Loucy (cell line): ENCODE results near the gene YWHAH.

ENCODE experiments used
- H2AFZ ChIP-seq: fragments of 200-600 bp; sonication (generic); 2 replicates; pipeline ENCODE4 v1.6.0; 2016; ENCODE audit warnings: antibody characterized with exemption, mild to moderate bottlenecking, low read length, moderate library complexity
- H3F3A ChIP-seq: fragments of 200-600 bp; 2 replicates; pipeline ENCODE4 v1.6.0; 2016; ENCODE audit warnings: antibody characterized with exemption, low read depth, mild to moderate bottlenecking
- H3K27me3 ChIP-seq: fragments of 200-600 bp; sonication (generic); 2 replicates; pipeline ENCODE4 v1.6.1; 2014; ENCODE audit warnings: low read length, mild to moderate bottlenecking; ENCODE audit not compliant: insufficient read depth, poor library complexity, severe bottlenecking
- H3K36me3 ChIP-seq: fragments of 200-600 bp; sonication (generic); 2 replicates; pipeline ENCODE4 v1.6.1; 2016; ENCODE audit warnings: low read length; ENCODE audit not compliant: insufficient read depth
- H3K4me1 ChIP-seq: fragments of 200-600 bp; sonication (generic); 2 replicates; pipeline ENCODE4 v1.5.1; 2014; ENCODE audit warnings: low read length, mild to moderate bottlenecking; ENCODE audit not compliant: insufficient read depth, poor library complexity, severe bottlenecking
- H3K4me2 ChIP-seq: fragments of 200-600 bp; sonication (generic); 2 replicates; pipeline ENCODE4 v1.6.0; 2014; ENCODE audit warnings: antibody characterized with exemption, low read length, low read depth, mild to moderate bottlenecking; ENCODE audit not compliant: poor library complexity, severe bottlenecking
- H3K4me3 ChIP-seq: fragments of 200-600 bp; sonication (generic); 2 replicates; pipeline ENCODE4 v1.5.1; 2014; ENCODE audit warnings: low read length, mild to moderate bottlenecking, mixed read lengths; ENCODE audit not compliant: poor library complexity, severe bottlenecking
- H3K79me2 ChIP-seq: fragments of 200-600 bp; sonication (generic); 2 replicates; pipeline ENCODE4 v1.6.1; 2014; ENCODE audit warnings: low read length; ENCODE audit not compliant: insufficient read depth
- H3K9ac ChIP-seq: fragments of 200-600 bp; sonication (generic); 2 replicates; pipeline ENCODE4 v1.6.0; 2014; ENCODE audit warnings: mild to moderate bottlenecking, low read depth, low read length, moderate library complexity; ENCODE audit not compliant: poor library complexity, severe bottlenecking
- H3K9me2 ChIP-seq: fragments of 200-600 bp; sonication (generic); replicated peaks from 2 replicates; pipeline ENCODE4 v1.6.1; 2016; ENCODE audit warnings: low read depth, low read length, mixed read lengths
- H3K9me3 ChIP-seq: fragments of 200-600 bp; sonication (generic); 2 replicates; pipeline ENCODE4 v1.6.1; 2014; ENCODE audit warnings: mild to moderate bottlenecking, antibody characterized with exemption, low read length, low read depth; ENCODE audit not compliant: insufficient read depth
- H4K20me1 ChIP-seq: fragments of 200-600 bp; sonication (generic); 2 replicates; pipeline ENCODE4 v1.6.0; 2014; ENCODE audit warnings: antibody characterized with exemption, low read length, mild to moderate bottlenecking; ENCODE audit not compliant: insufficient read depth, poor library complexity, severe bottlenecking
- CTCF ChIP-seq: fragments of 200-600 bp; sonication (generic); conservative IDR thresholded peaks from 2 replicates; pipeline ENCODE4 v1.5.1; 2014; ENCODE audit warnings: mild to moderate bottlenecking, antibody characterized with exemption, low read length
- EZH2phosphoT487 ChIP-seq: fragments of 200-600 bp; IDR thresholded peaks from 2 replicates; pipeline ENCODE4 v1.6.1; 2018; ENCODE audit warnings: antibody characterized with exemption, mild to moderate bottlenecking, moderate library complexity, borderline replicate concordance

Gene YWHAH

GRCh38 chr22:31944700-31945442 is 536 bp downstream of the YWHAH start:
- TF ChIP-seq EZH2phosphoT487 (no peak), CTCF (no peak)
- Histone ChIP-seq H2AFZ (peak overlapping the region; percentile 29; the same call in 1 of the 2 replicates), H3K9me3 (no peaks in the 10 kb centered on the region), H3K36me3 (peaks cover 16% of the 10 kb centered on the region; the same call in 1 of the 2 replicates), H3F3A (no peaks in the 10 kb centered on the region), H3K79me2 (peaks cover 53% of the 10 kb centered on the region), H3K9me2 (no peaks in the 10 kb centered on the region), H3K4me3 (peak overlapping the region; percentile 95), H3K4me1 (peaks cover 40% of the 10 kb centered on the region), H3K9ac (peak overlapping the region; percentile 97), H4K20me1 (peaks cover 47% of the 10 kb centered on the region), H3K27me3 (no peaks in the 10 kb centered on the region), H3K4me2 (peak overlapping the region; percentile 90)

GRCh38 chr22:31945443-31945855 is 1.1 kb downstream of the YWHAH start:
- H3K9me3 ChIP-seq, result no peaks in the 10 kb centered on the region
- peak overlapping the region; percentile 97 for H3K9ac ChIP-seq
- peaks cover 21% of the 10 kb centered on the region; the same call in 1 of the 2 replicates for H3K36me3 ChIP-seq
- TF ChIP-seq EZH2phosphoT487 (no peak), CTCF (no peak)
- H3K79me2 ChIP-seq, result peaks cover 59% of the 10 kb centered on the region
- H3K4me1 ChIP-seq, result peaks cover 44% of the 10 kb centered on the region
- H3K4me2 ChIP-seq, result peak overlapping the region; percentile 90
- no peaks in the 10 kb centered on the region for H3K9me2 ChIP-seq
- H3K27me3 ChIP-seq, result no peaks in the 10 kb centered on the region
- H3K4me3 ChIP-seq, result peak overlapping the region; percentile 95
- no peaks in the 10 kb centered on the region for H3F3A ChIP-seq
- peaks cover 51% of the 10 kb centered on the region for H4K20me1 ChIP-seq
- no peak overlapping the region for H2AFZ ChIP-seq

DNA sequence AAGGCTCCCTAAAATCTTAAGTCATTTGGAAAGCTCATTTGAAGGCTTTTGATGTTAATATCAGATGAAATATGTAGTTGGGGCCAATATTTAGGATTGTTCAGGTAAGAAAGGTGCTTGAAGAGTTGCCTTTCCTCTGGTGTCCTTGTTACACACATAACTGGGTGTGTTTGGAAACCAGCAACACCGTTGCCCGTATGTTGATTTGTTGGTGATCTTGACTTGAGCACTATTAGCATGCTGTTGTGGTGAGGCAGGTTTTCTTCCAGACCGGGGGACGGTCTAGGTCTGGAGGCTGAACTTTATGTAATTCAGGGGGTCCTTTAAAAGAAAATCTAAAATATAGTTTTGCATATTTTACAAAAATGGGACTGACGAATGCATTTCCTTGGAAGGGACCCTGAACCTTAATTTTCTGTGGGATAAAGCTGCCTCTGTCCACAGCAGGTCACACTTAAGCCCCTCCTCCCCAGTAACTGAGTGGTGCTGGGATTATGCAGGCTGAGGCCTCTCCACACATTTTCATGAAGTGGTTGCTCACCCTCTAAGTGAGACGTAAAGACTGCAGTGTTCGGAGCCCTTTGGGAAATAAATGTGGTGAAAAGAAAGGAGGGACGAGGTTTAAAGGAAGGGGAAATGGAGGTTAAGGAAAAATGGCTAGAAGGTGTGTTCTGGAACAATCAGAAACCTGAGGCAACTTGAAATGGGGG is 1.8 kb downstream of the YWHAH start:
- Histone ChIP-seq H3F3A (no peaks in the 10 kb centered on the region), H2AFZ (no peak overlapping the region), H3K9me3 (no peaks in the 10 kb centered on the region), H3K4me3 (peak overlapping the region; percentile 95), H3K4me2 (peak overlapping the region; percentile 90), H4K20me1 (peaks cover 57% of the 10 kb centered on the region), H3K4me1 (peaks cover 50% of the 10 kb centered on the region), H3K9me2 (no peaks in the 10 kb centered on the region), H3K79me2 (peaks cover 65% of the 10 kb centered on the region), H3K27me3 (no peaks in the 10 kb centered on the region), H3K36me3 (peaks cover 25% of the 10 kb centered on the region; the same call in 1 of the 2 replicates), H3K9ac (peak overlapping the region; percentile 97)
- TF ChIP-seq EZH2phosphoT487, result no peak
- TF ChIP-seq CTCF, result no peak
